HG03139 (cell line): ENCODE measurements around the gene MGAT4C.
"Not testable (repeated sequence)": the region's sequence is repeated elsewhere in the genome, so short reads cannot be mapped to it uniquely, and the experiment has no call there.

Source experiments
- ATAC-seq: cut with Tn5 transposase; IDR thresholded peaks from one replicate; pipeline ENCODE4 v1.9.1; 2021; ENCODE audit not compliant: unreplicated experiment

Gene MGAT4C

GRCh38 chr12:86256163-86256562 lies at the start of gene MGAT4C:
Gene MGAT4C (minus strand): TSS chr12:86256391.
- no peak for ATAC-seq

DNA sequence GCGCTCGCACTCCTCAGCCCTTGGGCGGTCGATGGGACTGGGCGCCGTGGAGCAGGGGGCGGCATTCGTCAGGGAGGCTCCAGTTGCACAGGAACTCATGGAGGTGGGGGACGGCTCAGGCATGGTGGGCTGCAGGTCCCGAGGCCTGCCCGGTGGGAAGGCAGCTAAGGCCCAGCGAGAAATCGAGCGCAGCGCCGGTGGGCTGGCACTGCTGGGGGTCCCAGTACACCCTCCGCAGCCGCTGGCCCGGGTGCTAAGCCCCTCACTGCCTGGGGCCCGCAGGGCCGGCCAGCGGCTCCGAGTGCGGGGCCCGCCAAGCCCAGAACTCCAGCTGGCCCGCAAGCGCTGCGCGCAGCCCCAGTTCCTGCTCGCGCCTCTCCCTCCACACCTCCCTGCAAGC lies 40.2 kb upstream of the MGAT4C start:
- ATAC-seq = not testable (repeated sequence)

- no peak for ATAC-seq
These were observed 37.6 kb upstream of the MGAT4C start for GRCh38 chr12:86293682-86294240.

GRCh38 chr12:86292480-86292879 lies 36.3 kb upstream of the MGAT4C start:
- no peak for ATAC-seq

DNA sequence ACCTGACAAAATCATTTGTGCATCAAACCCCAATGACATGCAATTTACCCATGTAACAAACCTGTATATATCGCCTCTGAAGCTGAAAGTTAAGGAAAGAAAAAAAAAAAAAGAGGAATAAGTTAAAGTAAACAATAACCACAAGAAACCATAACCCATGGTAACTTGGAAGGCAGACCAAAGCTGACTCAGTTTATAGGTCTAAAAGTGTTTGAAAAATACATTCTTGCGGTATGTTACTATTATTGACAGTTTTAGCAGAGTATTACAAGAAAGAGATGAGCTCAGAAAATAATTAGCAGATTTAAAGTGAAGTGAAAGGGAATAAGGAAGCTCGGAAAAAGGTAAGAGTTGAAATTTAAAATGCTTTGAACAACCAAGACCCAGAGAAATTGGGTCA lies 34.4 kb upstream of the MGAT4C start:
- no peak for ATAC-seq

DNA sequence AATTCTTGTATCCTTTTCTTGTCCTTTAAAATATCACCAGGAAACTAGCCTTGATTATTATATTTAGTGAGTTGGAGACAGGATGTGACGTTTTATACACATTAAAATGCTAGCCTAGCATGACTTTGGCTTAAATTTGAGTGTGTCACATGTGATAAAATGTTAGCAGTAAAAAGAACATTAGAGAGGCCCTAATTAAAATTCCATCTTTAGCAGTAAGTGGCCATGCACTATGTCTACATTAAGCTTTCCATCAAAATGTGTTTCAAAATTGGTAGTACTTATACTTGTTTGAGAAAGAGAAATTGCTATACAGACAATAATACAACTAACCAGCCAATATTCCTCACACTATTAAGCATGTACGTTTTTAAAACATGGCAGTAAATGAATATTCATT lies 29.9 kb upstream of the MGAT4C start:
- no peak for ATAC-seq

DNA sequence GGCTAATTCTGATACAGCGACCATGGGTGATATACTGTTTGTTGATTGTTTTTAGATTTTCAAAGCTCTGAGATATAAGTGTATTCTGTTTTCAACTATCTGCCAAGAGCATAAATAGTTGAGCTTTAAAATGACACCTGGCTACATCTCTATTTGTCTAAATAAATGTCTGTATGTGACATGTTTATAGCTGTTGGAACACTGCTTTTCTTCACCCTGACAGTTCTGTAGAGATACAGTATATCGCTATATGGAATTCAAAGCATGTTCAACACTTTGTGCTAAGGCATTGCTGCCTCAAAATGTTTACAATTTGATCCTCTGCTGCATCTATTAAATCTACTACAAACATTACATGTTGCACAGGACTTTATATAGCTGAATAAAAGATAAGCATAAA lies 27.4 kb upstream of the MGAT4C start:
- no peak for ATAC-seq

DNA sequence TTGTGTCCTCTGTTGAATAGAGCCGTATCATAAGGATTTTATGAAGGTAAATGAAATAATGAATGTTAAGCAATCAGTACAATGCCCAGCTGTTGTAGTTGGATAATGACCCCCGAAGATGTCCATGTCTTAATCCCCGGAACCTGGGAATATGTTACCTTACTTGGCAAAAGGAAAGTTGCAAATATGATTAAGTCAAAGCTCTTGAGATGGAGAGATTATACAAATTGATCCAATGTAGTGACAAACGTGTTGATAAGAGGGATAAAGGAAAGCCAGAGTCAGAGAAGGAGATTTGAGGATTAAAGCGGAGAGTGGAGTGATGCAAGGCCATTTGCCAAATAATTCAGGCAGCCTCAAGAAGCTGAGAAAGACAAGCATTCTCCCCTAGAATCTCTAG lies 19.2 kb upstream of the MGAT4C start:
- no peak for ATAC-seq

GRCh38 chr12:86265329-86265695 lies 9.1 kb upstream of the MGAT4C start:
- ATAC-seq = no peak

- no peak for ATAC-seq
These were observed 8.5 kb upstream of the MGAT4C start for GRCh38 chr12:86264451-86265328.

DNA sequence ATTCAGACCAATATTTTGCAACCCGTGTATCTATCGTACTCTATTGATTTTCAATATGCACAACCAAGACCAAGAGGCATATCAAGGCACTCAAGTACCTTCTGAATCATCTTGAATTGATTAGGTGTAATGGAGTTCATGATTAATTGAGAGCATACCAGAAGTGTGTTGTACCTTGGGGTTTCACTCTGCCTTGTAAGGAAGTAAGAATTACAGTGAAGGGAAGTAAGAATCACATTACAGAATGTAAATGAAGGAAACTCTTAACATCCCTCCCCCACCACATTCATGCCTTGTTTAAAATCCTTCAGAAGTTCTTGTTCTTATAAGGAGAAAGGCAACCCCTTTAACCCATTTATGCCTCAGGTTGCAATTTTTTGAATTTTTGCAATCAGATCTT lies 5.4 kb upstream of the MGAT4C start:
- ATAC-seq = no peak

GRCh38 chr12:86261142-86261541 lies 5.0 kb upstream of the MGAT4C start:
- ATAC-seq = no peak

GRCh38 chr12:86260183-86260582 lies 4.0 kb upstream of the MGAT4C start:
- ATAC-seq = no peak

GRCh38 chr12:86257134-86257533 lies 943 bp upstream of the MGAT4C start:
- ATAC-seq = no peak

DNA sequence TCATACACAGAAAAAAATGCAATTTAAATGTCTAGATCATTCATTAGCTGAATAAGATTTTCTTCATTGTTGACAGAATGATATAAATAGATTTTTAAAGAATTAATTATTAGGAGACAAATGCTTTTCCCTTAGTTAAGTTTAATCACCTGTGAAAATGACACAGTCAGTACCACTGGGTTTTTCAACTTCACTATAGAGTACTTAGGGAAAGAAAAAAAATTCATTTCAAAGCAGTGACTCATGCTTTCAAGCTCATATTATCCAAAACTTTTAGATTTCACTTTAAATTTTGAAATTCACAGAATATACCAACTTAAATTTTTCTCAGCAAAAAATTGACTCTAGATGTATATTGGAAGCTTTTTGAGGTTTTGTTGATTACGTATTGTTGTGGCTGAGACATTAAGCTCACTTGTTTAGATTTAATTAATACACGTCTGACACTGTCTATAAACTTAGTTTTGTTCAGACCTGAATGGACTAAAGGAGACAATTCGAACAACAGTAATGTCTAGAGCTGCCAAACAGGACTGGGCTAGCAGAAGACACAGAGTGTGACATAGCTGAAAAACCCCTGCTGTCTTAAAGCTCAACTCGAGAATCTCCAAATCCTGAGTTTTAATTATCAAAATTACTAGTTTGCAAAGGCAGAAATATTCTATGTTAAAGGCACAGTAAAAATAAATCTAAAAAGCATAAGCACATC lies 1.6 kb downstream of the MGAT4C start:
- no peak for ATAC-seq

DNA sequence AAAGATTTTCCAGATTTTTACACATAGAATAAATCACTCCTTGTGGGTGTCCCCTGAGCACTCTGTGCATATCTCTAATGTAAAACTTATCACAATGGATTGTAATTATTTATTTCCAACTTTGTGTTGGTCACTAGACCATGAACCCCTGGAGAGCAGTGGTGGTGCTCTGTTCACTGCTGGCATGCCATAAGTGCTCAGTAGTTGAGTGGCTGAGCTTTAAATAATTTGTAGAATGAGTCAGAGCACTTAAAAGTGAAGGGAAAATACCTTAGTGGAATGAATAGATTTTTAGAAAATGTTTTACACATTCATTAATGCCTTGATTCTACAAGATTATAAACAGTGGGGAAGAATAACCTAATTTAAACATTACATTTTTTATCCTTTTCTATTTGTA lies 6.3 kb downstream of the MGAT4C start:
- no peak for ATAC-seq

GRCh38 chr12:86249276-86249675 lies 6.9 kb downstream of the MGAT4C start:
- no peak for ATAC-seq

DNA sequence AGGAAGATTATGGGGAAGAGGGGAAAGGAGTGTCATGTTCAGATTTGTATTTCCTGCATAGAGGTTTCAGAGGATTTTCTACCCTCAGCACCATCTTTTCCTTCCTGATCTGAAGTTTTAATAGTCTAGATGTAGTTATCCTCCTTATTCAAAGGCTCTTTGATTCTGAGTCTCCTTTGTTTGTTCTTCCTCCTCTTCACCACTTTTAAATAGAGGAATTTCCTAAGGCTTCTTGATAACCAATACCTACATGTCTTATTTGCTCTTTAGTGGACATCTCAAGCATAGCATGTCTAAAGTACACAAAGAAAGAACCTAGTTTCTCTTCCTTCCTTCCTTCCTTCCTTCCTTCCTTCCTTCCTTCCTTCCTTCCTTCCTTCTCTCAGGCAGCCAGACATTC lies 8.3 kb downstream of the MGAT4C start:
- no peak for ATAC-seq

GRCh38 chr12:86241600-86241999 lies 14.6 kb downstream of the MGAT4C start:
- no peak for ATAC-seq

- ATAC-seq = no peak
These were observed 21.8 kb downstream of the MGAT4C start for GRCh38 chr12:86234316-86234855.

DNA sequence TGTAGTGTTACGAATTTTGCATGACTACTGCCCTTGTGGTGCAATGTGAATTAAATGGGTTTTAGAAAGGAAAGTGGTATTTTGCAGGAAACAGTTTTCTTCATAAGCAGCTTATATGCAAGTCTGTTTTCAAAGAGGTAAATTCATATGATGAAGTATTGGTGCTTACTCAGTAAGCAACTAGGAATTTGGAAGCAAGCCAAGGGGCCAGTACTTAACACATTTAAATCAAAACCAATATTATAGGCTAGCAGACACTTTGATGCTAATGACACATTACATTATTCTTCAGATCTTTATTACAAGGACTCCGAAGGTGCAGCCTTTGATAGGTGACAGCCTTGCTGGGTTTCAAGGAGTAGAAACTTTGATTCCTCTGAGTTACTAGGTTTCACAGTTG lies 23.1 kb downstream of the MGAT4C start:
- ATAC-seq = no peak
